GM10248 (cell line): Measurements from ENCODE around the gene LRP11.
"Not testable (repeated sequence)": the region's sequence is repeated elsewhere in the genome, so short reads cannot be mapped to it uniquely, and the experiment has no call there.

Source experiments
- CTCF ChIA-PET: fragments of 300-600 bp; sonication (Branson Sonifier 250); formaldehyde crosslinking; extraction: SDS; loops from one replicate; lab custom pipeline; 2021; ENCODE audit warnings: antibody characterized with exemption; lab: Yijun Ruan, JAX
- POLR2A ChIA-PET: fragments of 350-650 bp; sonication (Branson Sonifier 250); formaldehyde crosslinking; extraction: SDS; loops from one replicate; lab custom pipeline; 2020; ENCODE audit warnings: antibody characterized with exemption; lab: Yijun Ruan, JAX
- DNase-seq: peaks from one replicate; pipeline ENCODE4 v3.0.0; 2012; ENCODE audit errors: extremely low spot score
- TF ChIP-seq, protein P1 (sequence below): IDR thresholded peaks from 2 replicates; pipeline ENCODE4 v1.5.1; 2012; ENCODE audit warnings: mild to moderate bottlenecking, low read depth; ENCODE audit errors: extremely low read depth, missing control alignments, control extremely low read depth

LRP11 gene

DNA sequence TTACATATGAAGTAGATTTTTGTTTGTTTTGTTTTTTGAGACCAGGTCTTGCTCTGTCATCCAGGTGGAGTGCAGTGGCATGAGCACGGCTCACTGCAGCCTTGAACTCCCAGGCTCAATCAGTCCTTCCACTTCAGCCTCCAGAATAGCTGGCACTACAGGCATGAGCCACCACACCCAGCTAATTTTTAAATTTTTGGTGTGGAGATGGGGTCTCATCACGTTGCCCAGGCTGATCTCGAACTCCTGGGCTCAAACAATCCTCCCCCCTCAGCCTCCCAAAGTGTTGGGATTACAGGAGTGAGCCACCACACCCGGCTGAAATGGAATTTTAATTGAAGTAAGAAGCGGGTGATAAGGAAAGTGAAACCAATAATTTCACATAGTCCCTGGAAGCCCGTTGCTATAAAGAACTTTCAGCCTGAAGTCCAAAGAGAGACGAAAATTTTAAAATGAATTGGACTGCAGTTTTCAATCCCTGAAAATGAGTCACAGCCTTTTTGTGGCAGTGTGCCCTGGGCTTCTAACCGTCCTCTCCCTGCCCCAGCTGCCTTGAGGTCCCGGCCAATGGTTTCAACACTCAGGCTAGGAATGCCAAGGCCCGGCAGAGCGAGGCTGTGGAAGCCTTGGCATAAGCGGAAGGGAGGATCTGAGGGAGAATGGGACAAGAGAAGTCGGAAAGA, 33.0 kb upstream of the LRP11 start:
- no peak for DNase-seq
- POLR2A ChIA-PET, result no interaction called here
- CTCF ChIA-PET, result no interaction called here
- TF ChIP-seq, protein P1, sequence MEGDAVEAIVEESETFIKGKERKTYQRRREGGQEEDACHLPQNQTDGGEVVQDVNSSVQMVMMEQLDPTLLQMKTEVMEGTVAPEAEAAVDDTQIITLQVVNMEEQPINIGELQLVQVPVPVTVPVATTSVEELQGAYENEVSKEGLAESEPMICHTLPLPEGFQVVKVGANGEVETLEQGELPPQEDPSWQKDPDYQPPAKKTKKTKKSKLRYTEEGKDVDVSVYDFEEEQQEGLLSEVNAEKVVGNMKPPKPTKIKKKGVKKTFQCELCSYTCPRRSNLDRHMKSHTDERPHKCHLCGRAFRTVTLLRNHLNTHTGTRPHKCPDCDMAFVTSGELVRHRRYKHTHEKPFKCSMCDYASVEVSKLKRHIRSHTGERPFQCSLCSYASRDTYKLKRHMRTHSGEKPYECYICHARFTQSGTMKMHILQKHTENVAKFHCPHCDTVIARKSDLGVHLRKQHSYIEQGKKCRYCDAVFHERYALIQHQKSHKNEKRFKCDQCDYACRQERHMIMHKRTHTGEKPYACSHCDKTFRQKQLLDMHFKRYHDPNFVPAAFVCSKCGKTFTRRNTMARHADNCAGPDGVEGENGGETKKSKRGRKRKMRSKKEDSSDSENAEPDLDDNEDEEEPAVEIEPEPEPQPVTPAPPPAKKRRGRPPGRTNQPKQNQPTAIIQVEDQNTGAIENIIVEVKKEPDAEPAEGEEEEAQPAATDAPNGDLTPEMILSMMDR, result no peak

DNA sequence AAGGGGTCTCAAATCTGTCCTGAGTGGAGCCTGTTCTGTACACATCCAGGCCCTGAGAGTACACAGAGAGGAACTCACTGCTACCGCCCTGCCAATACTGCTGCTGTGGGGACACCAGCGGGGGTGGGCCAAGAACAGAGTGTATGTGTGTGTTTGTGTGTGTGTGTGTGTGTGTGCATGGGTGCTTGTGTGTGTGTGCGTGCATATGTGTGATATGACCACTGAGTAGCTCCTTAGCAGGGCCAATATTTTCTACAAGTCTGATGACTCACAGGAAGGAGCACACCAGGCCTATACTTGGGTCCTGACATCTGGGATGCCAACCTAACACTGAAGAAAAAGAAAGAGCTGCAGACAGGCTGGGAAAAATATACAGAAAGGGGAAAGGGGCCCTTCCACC, 32.3 kb upstream of the LRP11 start:
- ChIA-PET CTCF (no interaction called here), POLR2A (no interaction called here)
- no peak for DNase-seq
- TF ChIP-seq, protein P1, result no peak

DNA sequence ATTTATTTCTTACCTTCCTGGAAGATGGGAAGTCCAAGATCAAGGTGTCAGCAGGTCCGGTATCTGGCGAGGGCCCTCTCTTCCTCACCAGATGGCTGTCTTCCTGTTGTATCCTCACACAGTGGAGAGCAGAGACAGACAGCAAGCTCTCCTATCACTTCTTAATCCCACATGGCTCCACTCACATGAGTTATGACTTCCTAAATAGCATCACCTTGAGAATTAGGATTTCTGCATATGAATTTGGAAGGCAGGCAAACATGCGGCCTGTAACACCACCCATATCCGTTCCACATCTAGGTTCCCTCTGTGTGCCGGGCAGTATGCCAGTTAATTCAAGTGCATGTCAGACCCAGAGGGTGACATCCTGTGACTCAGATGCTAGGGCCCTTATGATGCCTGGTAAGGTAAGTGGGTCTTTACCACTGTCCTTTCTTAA, 31.7 kb upstream of the LRP11 start:
- POLR2A ChIA-PET, result no interaction called here
- CTCF ChIA-PET, result no interaction called here
- no peak for DNase-seq
- TF ChIP-seq, protein P1, result no peak

DNA sequence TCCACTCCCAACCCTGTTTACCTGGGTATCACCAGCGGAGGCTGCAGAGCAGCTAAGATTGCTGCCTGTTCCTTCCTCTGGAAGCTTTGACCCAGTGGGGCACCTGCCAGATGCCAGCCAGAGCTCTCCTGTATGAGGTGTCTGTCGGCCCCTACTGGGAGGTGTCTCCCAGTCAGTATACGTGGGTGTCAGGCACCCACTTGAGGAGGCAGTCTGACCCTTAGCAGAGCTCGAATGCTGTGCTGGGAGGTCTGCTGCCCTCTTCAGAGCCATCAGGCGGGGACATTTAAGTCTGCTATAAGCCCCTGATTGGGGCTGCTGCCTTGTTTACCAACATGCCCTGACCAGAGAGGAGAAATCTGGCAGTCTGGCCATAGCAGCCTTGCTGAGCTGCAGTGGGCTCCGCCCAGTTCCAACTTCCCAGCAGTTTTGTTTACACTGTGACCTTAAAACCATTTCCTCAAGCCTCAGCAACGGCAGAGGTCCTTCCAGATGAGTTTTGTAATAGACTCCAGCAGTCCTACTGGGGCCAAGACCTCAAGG, 31.0 kb upstream of the LRP11 start:
- DNase-seq, result no peak
- ChIA-PET POLR2A (no interaction called here), CTCF (interaction anchor here (1.0 kb wide), 2 partner anchors 9 to 57 kb away, joined by 3 read pairs; no protein-coding TSS in a partner anchor)
- TF ChIP-seq, protein P1, result no peak

DNA sequence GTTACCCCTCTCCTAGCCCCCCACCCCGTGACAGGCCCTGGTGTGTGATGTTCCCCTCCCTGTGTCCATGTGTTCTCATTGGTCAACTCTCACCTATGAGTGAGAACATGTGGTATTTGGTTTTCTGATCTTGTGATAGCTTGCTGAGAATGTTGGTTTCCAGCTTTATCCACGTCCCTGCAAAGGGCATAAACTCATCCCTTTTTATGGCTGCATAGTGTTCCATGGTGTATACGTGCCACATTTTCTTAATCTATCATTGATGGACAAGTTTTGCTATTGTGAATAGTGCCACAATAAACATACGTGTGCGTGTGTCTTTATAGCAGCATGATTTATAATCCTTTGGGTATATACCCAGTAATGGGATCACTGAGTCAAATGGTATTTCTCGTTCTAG, 27.7 kb upstream of the LRP11 start:
- CTCF ChIA-PET, DNase-seq, POLR2A ChIA-PET: not testable (repeated sequence)

DNA sequence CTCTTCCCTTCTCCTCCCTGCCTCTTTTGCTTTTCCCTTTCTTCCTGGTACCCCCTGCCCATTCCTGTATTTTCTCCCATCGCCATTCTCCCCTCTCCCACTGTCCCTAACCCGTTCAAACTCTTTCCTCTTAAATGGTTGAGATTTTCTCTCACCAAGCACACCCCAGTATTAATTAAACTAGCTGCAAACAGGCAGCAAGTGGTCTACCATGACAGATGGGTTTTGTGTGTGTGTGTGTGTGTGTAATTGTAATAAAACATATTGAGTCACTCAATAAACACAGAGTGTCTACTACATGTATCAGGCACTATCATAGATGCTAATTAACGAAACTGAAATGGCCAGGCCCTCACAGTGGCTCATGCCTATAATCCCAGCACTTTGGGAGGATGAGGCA, 27.1 kb upstream of the LRP11 start:
- DNase-seq, result no peak
- TF ChIP-seq, protein P1, result no peak
- POLR2A ChIA-PET, result no interaction called here
- CTCF ChIA-PET, result no interaction called here

DNA sequence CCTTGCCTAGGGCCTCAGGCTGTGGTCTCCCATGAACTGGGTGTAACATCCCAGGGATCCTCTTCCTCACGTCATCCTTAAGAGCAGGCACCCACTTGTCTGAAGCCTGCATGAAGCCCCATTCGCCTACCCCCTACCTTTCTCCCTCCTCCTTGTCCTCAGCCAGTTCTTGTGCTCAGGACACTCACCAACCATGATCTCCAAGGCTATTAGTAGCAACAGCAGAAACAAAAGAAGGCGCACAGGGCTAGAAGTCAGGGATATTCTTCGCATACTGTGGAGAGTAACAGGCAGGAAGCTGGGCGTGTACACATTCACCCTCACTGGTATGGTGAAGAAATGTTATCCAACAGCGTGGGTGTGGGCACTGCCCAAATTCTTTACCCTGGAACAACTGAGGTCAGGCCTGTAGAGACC, 26.5 kb upstream of the LRP11 start:
- ChIA-PET POLR2A (no interaction called here), CTCF (no interaction called here)
- TF ChIP-seq, protein P1, result no peak
- no peak for DNase-seq
